ENCODE data around the gene FCRL5. TPM values are rescaled to one million over a fixed set of nuclear protein-coding genes. Genes with fewer than 3 reads are reported as not detected.

Gene FCRL5
- total and polyA plus RNA-seq, 10 of the 15 experiments (the other 5 are each of a cell fraction or from before 2014, with no cell fraction given): 1.1 to 136 (median 7.0) TPM

GRCh38 chr1:157483635-157484034 lies 68.7 kb downstream of the FCRL5 start:
- 21% methylated on average over 2 of the region's 2 CpGs for WGBS (ENCODE audit: insufficient coverage, insufficient replicate concordance, low lambda C conversion rate, missing lambda C conversion rate)
- no peak for DNase-seq (ENCODE audit: low read depth, low spot score)
- ChIA-PET POLR2A (interaction anchor here (0.9 kb wide), 1 partner anchor 20 kb away, joined by 3 read pairs; no protein-coding TSS in a partner anchor), SMC1A (ENCODE audit: uncharacterized antibody, unreplicated experiment) (interaction anchor here (1.0 to 9.7 kb wide), 9 partner anchors 10 to 284 kb away, joined by 3 to 103 read pairs (median 5); no protein-coding TSS in a partner anchor), CTCF (interaction anchor here (0.9 to 11.7 kb wide), 14 partner anchors 11 to 394 kb away, joined by 3 to 146 read pairs (median 6); no protein-coding TSS in a partner anchor), RAD21 (ENCODE audit: unreplicated experiment) (interaction anchor here (1.0 to 3.1 kb wide), 6 partner anchors 12 to 154 kb away, joined by 3 to 16 read pairs (median 6); no protein-coding TSS in a partner anchor)
- Histone ChIP-seq H3K9ac (ENCODE audit: control insufficient read depth, insufficient read depth, low read length) (no peak overlapping the region), H3K4me3 (no peak overlapping the region), H3K4me1 (ENCODE audit: control insufficient read depth, insufficient read depth, low read length) (no peaks in the 10 kb centered on the region), H3K9me3 (replicated peaks; ENCODE audit: control insufficient read depth, insufficient read depth, low read length) (no peaks in the 10 kb centered on the region; the same call in 2 of the 3 replicates), H4K20me1 (ENCODE audit: control insufficient read depth, insufficient read depth) (no peaks in the 10 kb centered on the region), H3K79me2 (ENCODE audit: control insufficient read depth, insufficient read depth, low read length) (no peaks in the 10 kb centered on the region), H3K4me2 (ENCODE audit: control insufficient read depth, insufficient read depth) (no peak overlapping the region), H3K36me3 (ENCODE audit: control insufficient read depth in 2 of 2, insufficient read depth in 2 of 2, low read length in 1 of 2) (no peaks in the 10 kb centered on the region), H3K27me3 (replicated peaks in 1 of 2; ENCODE audit: control insufficient read depth in 2 of 2, insufficient read depth in 2 of 2, low read length in 1 of 2) (0 out of 4 replicates have a peak, but pooled peaks cover 0 to 3% of the 10 kb centered on the region in 2 experiments), H3K27ac (ENCODE audit: control insufficient read depth, insufficient read depth) (no peak overlapping the region), H2AFZ (ENCODE audit: control insufficient read depth, low read depth, low read length) (no peak overlapping the region)
- in situ Hi-C loops (cut with MboI): no loop called here
- intact Hi-C loops (cut with micrococcal nuclease; ENCODE audit: unreplicated experiment): no loop called here
- no peak for ATAC-seq
- no peak for FAIRE-seq
- no TSS peak for BruUV-seq (replicated peaks)
- TF ChIP-seq HSF1 (IDR thresholded peaks at IDR 0.05; ENCODE audit: low read depth, low read length) (no peak), NR2C2 (IDR thresholded peaks at IDR 0.05; ENCODE audit: borderline replicate concordance, control insufficient read depth, insufficient read length, low read depth) (no peak), ETV6 (conservative IDR thresholded peaks at IDR 0.05 in 1 of 2, IDR thresholded peaks at IDR 0.05 in 1 of 2; ENCODE audit: borderline replicate concordance in 1 of 2, low read depth in 1 of 2) (no peak), SPI1 (IDR thresholded peaks at IDR 0.05; ENCODE audit: borderline replicate concordance, insufficient read depth, low read depth, low read length) (no peak), EZH2 (IDR thresholded peaks at IDR 0.05; ENCODE audit: borderline replicate concordance, control insufficient read depth, low read depth, low read length) (no peak), BMI1 (IDR thresholded peaks at IDR 0.05; ENCODE audit: borderline replicate concordance) (no peak), USF1 (IDR thresholded peaks at IDR 0.05; ENCODE audit: borderline replicate concordance, extremely low read length, insufficient read depth, low read depth, low read length) (no peak), ZNF384 (IDR thresholded peaks at IDR 0.05; ENCODE audit: borderline replicate concordance, low read depth, low read length) (no peak), BHLHE40 (IDR thresholded peaks at IDR 0.05; ENCODE audit: borderline replicate concordance in 1 of 2, low read depth in 2 of 2, low read length in 1 of 2) (no peak), IKZF1 (conservative IDR thresholded peaks at IDR 0.05) (no peak), ZBTB11 (CRISPR knock-in tag; IDR thresholded peaks at IDR 0.05) (no peak), SUPT20H (IDR thresholded peaks at IDR 0.05; ENCODE audit: borderline replicate concordance, control insufficient read depth, low read depth, low read length) (no peak), KAT2A (conservative IDR thresholded peaks at IDR 0.05; ENCODE audit: control insufficient read depth, low read depth, low read length) (no peak)

All from GM12878 (cell line).